K562 (cell line): ENCODE results near the gene NOL11. TPM values are rescaled to one million over a fixed set of nuclear protein-coding genes. Genes with fewer than 3 reads are reported as not detected.

Source experiments
- ATF3 ChIP-seq, 2 experiments: fragments of 450-650 bp in 1 of 2; sonication (generic) in 1 of 2; formaldehyde crosslinking in 1 of 2; IDR thresholded peaks in 1 of 2; conservative IDR thresholded peaks in 1 of 2; 2 replicates each; pipeline versions ENCODE4 v1.6.1 to v1.8.1; 2016 to 2023; ENCODE audit warnings: mild to moderate bottlenecking in 2 of 2, moderate library complexity in 2 of 2, inconsistent platforms in 1 of 2, missing genetic modification reagents in 1 of 2
- HSF4 ChIP-seq: fragments of 250-450 bp; sonication (Bioruptor Pico); IDR thresholded peaks from 2 replicates; pipeline ENCODE4 v2.1.2; 2022; ENCODE audit warnings: mild to moderate bottlenecking, moderate library complexity, borderline replicate concordance
- JUND ChIP-seq, 2 experiments: IDR thresholded peaks; 2 replicates in 1 of 2; 3 replicates in 1 of 2; pipeline ENCODE4 v1.6.1; 2011; ENCODE audit warnings: borderline replicate concordance in 2 of 2, low read depth in 2 of 2, low read length in 2 of 2, improper control_type of control experiment in 1 of 2, missing biosample characterization in 1 of 2, missing genetic modification characterization in 1 of 2, missing genetic modification reagents in 1 of 2
- MGA ChIP-seq: fragments of 450-650 bp; IDR thresholded peaks from 2 replicates; pipeline ENCODE4 v1.6.1; 2016; ENCODE audit warnings: mild to moderate bottlenecking, moderate library complexity
- MIER1 ChIP-seq: fragments of 450-650 bp; IDR thresholded peaks from 2 replicates; pipeline ENCODE4 v1.6.1; 2016; ENCODE audit warnings: antibody characterized with exemption, mild to moderate bottlenecking, low read depth
- POLR2AphosphoS5 ChIP-seq: IDR thresholded peaks from 2 replicates; pipeline ENCODE4 v1.6.1; 2011; ENCODE audit warnings: mild to moderate bottlenecking, low read depth, low read length, moderate library complexity; ENCODE audit not compliant: control insufficient read depth, insufficient read depth
- SIN3B ChIP-seq: fragments of 450-650 bp; IDR thresholded peaks from 2 replicates; pipeline ENCODE4 v1.6.1; 2017; ENCODE audit warnings: low read depth, mild to moderate bottlenecking, moderate library complexity
- SLC30A9 ChIP-seq: fragments of 250-450 bp; sonication (Bioruptor Pico); IDR thresholded peaks from 2 replicates; pipeline ENCODE4 v1.8.0; 2022; ENCODE audit warnings: mild to moderate bottlenecking, moderate library complexity
- SP2 ChIP-seq: IDR thresholded peaks from 2 replicates; pipeline ENCODE4 v1.6.1; 2011; ENCODE audit warnings: mild to moderate bottlenecking, low read depth, low read length, moderate library complexity; ENCODE audit not compliant: poor library complexity, severe bottlenecking; ENCODE audit errors: extremely low read depth
- ZEB2 ChIP-seq: fragments of 450-650 bp; IDR thresholded peaks from 2 replicates; pipeline ENCODE4 v1.6.1; 2016
- ZNF239 ChIP-seq: fragments of 250-450 bp; sonication (Bioruptor Pico); IDR thresholded peaks from 2 replicates; pipeline ENCODE4 v1.4.0; 2020; ENCODE audit warnings: mild to moderate bottlenecking
- ZNF274 ChIP-seq: IDR thresholded peaks from 2 replicates; pipeline ENCODE4 v1.6.1; 2011; ENCODE audit warnings: low read depth, mild to moderate bottlenecking, low read length, moderate library complexity, borderline replicate concordance
- ZNF444 ChIP-seq: fragments of 250-450 bp; sonication (Bioruptor Pico); IDR thresholded peaks from 2 replicates; pipeline ENCODE4 v1.4.0; 2020; ENCODE audit warnings: mild to moderate bottlenecking, moderate library complexity
- ZNF445 ChIP-seq: fragments of 250-450 bp; sonication (Bioruptor Pico); IDR thresholded peaks from 2 replicates; pipeline ENCODE4 v1.4.0; 2020; ENCODE audit warnings: low read depth, mild to moderate bottlenecking, moderate library complexity
- ZNF717 ChIP-seq: fragments of 250-450 bp; sonication (Bioruptor Pico); IDR thresholded peaks from 2 replicates; pipeline ENCODE4 v1.5.0; 2021
- polyA plus RNA-seq, 8 experiments: library from polyadenylated mRNA; depleted of rRNA in 4 of 8; stranded (reverse) in 5 of 8; unstranded in 3 of 8; fragments of >200 nt; fragmentation: Nextera tagmentation in 2 of 8; fragmentation: Illumina TruSeq in 1 of 8; extraction: Ambion mirVana in 2 of 8; extraction: Trizol in 1 of 8; gene quantifications; 2 replicates each; pipeline versions ENCODE4 v1.2.1 to v1.2.3, GENCODE V29; 2011 to 2014; ENCODE audit warnings: inconsistent platforms in 1 of 8, missing spikeins in 1 of 8
- total RNA-seq, 7 experiments: library from RNA; depleted of rRNA in 6 of 7; stranded (reverse); fragments of >200 nt in 6 of 7; fragmentation: Illumina TruSeq in 2 of 7; extraction: Trizol in 2 of 7; gene quantifications; 2 replicates each; pipeline versions ENCODE4 v1.2.1 to v1.2.3, GENCODE V29; 2011 to 2021; ENCODE audit warnings: low replicate concordance in 1 of 7

NOL11 gene
- total and polyA plus RNA-seq, 9 of the 15 experiments (the other 6 are each of a cell fraction or from before 2014, with no cell fraction given) = 61.1 to 175 (median 121) TPM

GRCh38 chr17:67679225-67679624 lies 38.5 kb upstream of the NOL11 start (continued):
- no peak for TF ChIP-seq MGA
- TF ChIP-seq ZEB2 = no peak
- no peak for TF ChIP-seq SIN3B
- no peak for TF ChIP-seq ZNF717
- no peak for TF ChIP-seq JUND (IDR thresholded peaks at IDR 0.05; ENCODE audit: borderline replicate concordance, low read depth, low read length)
- TF ChIP-seq JUND (tag; IDR thresholded peaks at IDR 0.05; ENCODE audit: borderline replicate concordance, low read depth, low read length) = no peak
- TF ChIP-seq SP2 = no peak
- TF ChIP-seq ZNF274 = no peak
- TF ChIP-seq MIER1 = no peak
- no peak for TF ChIP-seq ATF3 (IDR thresholded peaks at IDR 0.05)
- TF ChIP-seq ATF3 (CRISPR knock-in tag; conservative IDR thresholded peaks at IDR 0.05) = no peak
- TF ChIP-seq HSF4 (CRISPR knock-in tag) = no peak
- no peak for TF ChIP-seq ZNF444 (CRISPR knock-in tag)
- TF ChIP-seq ZNF239 (CRISPR knock-in tag) = no peak
- TF ChIP-seq SLC30A9 = no peak
- TF ChIP-seq POLR2AphosphoS5 = no peak
- TF ChIP-seq ZNF445 (CRISPR knock-in tag) = no peak
